ENCODE results near the gene ZNF573. TPM values are rescaled to one million over a fixed set of nuclear protein-coding genes. Genes with fewer than 3 reads are reported as not detected.

The ZNF573 gene
- total RNA-seq, 1 experiment from 2014 or later: 12.4 TPM

GRCh38 chr19:37813340-37813739, 34.0 kb upstream of the ZNF573 start:
- H3K4me3 Mint-ChIP-seq: no peak overlapping the region
- no peak for DNase-seq (ENCODE audit: low spot score)
- ChIA-PET POLR2A (no interaction called here), CTCF (no interaction called here)
- peaks cover 31% of the 10 kb centered on the region for H3K36me3 Mint-ChIP-seq
- H3K4me1 Mint-ChIP-seq: peaks cover 10% of the 10 kb centered on the region
- peaks cover 55% of the 10 kb centered on the region for H3K9me3 Mint-ChIP-seq
- no peak overlapping the region for H3K27ac Mint-ChIP-seq
- TF ChIP-seq TCF7 (CRISPR knock-in tag; IDR thresholded peaks at IDR 0.05; ENCODE audit: low read depth) (no peak), ATF6 (CRISPR knock-in tag; IDR thresholded peaks at IDR 0.05) (no peak)
- ATAC-seq: no peak
- H3K27me3 Mint-ChIP-seq (ENCODE audit: low read depth): peaks cover 16% of the 10 kb centered on the region

- POLR2A ChIA-PET: no interaction called here
- Mint-ChIP-seq H3K36me3 (peaks cover 35% of the 10 kb centered on the region), H3K4me3 (no peak overlapping the region), H3K4me1 (no peaks in the 10 kb centered on the region), H3K27ac (no peak overlapping the region), H3K27me3 (ENCODE audit: low read depth) (peaks cover 3% of the 10 kb centered on the region; the same call in 1 of the 2 replicates), H3K9me3 (peaks cover 66% of the 10 kb centered on the region)
- TF ChIP-seq MYBL2 (CRISPR knock-in tag; IDR thresholded peaks at IDR 0.05) (no peak), ESRRA (CRISPR knock-in tag; IDR thresholded peaks at IDR 0.05; ENCODE audit: borderline replicate concordance) (no peak), ZNF396 (CRISPR knock-in tag; IDR thresholded peaks at IDR 0.05; ENCODE audit: borderline replicate concordance) (no peak), MAX (CRISPR knock-in tag; IDR thresholded peaks at IDR 0.05) (no peak), FOXP4 (CRISPR knock-in tag; IDR thresholded peaks at IDR 0.05) (no peak), ERG (CRISPR knock-in tag; IDR thresholded peaks at IDR 0.05) (no peak), TEAD1 (CRISPR knock-in tag; IDR thresholded peaks at IDR 0.05) (no peak), HMGA2 (CRISPR knock-in tag; IDR thresholded peaks at IDR 0.05) (no peak), ATF6 (CRISPR knock-in tag; IDR thresholded peaks at IDR 0.05) (no peak), ZNF317 (CRISPR knock-in tag; IDR thresholded peaks at IDR 0.05; ENCODE audit: borderline replicate concordance, low read depth) (no peak), FOXJ3 (CRISPR knock-in tag; IDR thresholded peaks at IDR 0.05; ENCODE audit: borderline replicate concordance) (no peak), JAZF1 (CRISPR knock-in tag; IDR thresholded peaks at IDR 0.05) (no peak), TEAD4 (CRISPR knock-in tag; IDR thresholded peaks at IDR 0.05) (no peak), AR (CRISPR knock-in tag; IDR thresholded peaks at IDR 0.05) (no peak), ATF1 (CRISPR knock-in tag; IDR thresholded peaks at IDR 0.05) (no peak), SP1 (CRISPR knock-in tag; conservative IDR thresholded peaks at IDR 0.05) (no peak), JUN (CRISPR knock-in tag; IDR thresholded peaks at IDR 0.05) (no peak), E2F4 (CRISPR knock-in tag; IDR thresholded peaks at IDR 0.05; ENCODE audit: borderline replicate concordance, low read depth) (no peak), CDX4 (CRISPR knock-in tag; IDR thresholded peaks at IDR 0.05; ENCODE audit: borderline replicate concordance) (no peak)
- CTCF ChIA-PET: no interaction called here
- no peak for DNase-seq (ENCODE audit: low spot score)
- ATAC-seq: no peak
Measured at GRCh38 chr19:37809366-37809765, 30.0 kb upstream of the ZNF573 start.

Data from WTC11 (cell line).